Left hindlimb (tissue), 1 donor: Measurements from ENCODE around the gene ZNF205.
"Not testable (repeated sequence)": the region's sequence is repeated elsewhere in the genome, so short reads cannot be mapped to it uniquely, and the experiment has no call there.

Experiments used
- DNase-seq: peaks from one replicate; pipeline ENCODE4 v3.0.0-alpha.2; 2018

The ZNF205 gene

DNA sequence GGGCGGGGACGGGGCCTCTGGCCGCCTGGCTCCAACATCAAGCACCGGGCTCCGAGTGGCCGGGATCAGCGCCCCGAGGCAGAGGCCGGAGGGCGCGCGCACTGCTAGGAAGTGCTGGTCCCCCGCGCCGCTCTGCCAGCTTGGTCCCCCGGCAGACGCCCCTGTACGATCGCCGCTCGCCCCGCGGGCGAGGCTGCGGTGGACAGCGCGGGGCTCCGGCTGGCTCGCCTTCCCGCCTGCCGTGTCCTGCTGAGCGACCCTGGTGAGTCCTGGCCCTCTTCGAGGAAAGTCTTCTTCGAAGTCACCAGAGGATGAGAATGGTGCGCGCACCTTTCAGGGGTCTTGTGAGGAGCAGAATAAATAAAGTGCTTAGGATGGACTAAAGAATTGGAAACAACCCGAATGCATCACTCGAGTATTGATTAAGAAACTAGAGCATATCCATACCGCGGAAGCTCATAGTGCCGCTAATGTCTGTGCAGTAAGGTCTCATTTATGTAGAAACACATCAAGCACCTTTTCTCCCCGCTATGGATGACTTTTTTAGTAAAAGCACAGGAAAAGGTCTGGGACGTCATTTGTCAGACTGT, 22.8 kb downstream of the ZNF205 start:
- DNase-seq, result no peak

DNA sequence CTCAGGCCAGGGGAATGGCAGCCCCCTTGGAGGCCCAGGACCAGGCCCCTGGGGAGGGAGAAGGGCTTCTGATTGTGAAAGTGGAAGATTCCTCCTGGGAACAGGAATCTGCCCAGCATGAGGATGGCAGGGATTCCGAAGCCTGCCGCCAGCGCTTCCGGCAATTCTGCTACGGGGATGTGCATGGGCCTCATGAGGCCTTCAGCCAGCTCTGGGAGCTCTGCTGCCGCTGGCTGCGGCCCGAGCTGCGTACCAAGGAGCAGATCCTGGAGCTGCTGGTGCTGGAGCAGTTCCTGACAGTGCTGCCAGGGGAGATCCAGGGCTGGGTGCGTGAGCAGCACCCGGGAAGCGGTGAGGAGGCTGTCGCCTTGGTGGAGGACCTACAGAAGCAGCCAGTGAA, 24.9 kb downstream of the ZNF205 start:
- DNase-seq, result no peak

DNA sequence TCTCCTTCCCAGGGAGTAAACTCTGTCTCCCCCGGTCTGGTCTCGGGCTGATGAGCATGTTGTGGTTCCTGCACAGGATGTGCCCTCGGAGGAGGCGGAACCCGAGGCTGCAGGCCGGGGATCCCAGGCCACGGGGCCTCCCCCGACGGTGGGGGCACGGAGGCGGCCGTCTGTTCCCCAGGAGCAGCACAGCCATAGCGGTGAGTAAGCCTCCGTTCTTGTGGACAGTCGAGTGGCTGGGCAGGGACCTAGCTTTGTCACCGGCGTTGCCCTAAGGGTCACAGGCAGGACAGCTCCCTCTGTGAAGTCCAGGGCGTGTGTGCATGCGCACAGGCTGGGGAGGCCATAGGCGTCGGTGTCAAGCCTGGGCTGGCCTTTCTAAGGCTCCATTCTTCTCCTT, 26.0 kb downstream of the ZNF205 start:
- no peak for DNase-seq

DNA sequence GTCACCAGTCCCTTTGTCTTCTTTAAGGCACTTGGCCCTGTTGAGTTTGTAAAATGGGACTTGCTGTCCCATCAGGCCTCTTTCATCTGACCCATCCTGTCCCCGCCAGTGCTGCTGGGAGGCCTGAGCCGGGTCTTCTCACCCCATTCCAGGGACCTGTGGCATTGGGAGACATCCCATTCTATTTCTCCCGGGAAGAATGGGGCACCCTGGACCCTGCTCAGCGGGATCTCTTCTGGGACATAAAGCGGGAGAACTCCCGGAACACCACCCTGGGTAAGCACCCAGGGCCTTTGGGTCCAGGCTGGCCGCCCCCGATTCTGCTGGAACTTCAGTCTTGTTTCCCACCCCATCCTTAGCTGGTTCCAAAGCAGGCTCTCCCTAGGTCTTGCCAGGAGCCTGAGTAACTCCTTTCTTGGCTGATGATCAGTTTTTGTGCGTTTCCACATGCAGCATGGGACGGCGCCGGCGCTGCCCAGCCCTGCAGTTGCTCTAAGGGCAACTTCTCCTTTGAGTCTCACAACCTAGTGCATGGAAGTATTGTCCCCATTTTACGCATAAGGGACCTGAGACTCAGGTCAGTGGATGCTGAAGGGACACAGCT, 26.5 kb downstream of the ZNF205 start:
- no peak for DNase-seq

DNA sequence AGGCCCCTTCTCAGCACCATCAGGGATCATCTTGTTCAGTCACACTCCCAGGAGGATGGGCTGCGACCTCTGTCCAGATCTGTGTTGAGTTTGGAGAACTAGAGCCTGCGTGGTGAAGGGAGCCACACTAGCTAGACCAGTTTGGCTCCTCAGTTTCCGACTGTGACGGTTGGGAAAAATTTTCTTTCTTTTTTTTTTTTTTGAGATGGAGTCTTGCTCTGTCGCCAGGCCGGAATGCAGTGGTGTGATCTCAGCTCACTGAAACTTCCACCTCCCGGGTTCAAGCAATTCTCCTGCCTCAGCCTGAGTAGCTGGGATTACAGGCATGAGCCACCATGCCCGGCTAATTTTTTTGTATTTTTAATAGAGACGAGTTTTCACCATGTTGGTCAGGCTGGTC, 27.2 kb downstream of the ZNF205 start:
- DNase-seq, result not testable (repeated sequence)

DNA sequence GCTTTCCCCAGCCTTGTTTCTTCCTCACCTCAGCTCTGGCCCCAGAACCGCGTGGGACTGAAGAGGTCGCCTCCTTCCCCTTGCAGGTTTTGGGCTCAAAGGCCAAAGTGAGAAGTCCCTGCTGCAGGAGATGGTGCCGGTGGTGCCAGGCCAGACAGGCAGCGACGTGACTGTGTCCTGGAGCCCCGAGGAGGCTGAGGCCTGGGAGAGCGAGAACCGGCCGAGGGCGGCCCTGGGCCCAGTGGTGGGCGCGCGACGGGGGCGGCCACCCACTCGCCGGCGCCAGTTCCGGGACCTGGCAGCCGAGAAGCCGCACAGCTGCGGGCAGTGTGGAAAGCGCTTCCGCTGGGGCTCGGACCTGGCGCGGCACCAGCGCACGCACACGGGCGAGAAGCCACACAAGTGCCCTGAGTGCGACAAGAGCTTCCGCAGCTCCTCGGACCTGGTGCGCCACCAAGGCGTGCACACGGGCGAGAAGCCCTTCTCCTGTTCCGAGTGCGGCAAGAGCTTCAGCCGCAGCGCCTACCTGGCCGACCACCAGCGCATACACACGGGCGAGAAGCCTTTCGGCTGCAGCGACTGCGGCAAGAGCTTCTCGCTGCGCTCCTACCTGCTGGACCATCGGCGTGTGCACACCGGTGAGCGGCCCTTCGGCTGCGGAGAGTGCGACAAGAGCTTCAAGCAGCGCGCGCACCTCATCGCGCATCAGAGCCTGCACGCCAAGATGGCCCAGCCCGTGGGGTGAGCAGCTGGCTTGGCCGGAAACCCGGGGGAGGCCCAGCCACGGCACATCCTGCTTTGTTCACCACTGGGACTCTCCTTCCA, 28.4 kb downstream of the ZNF205 start:
- no peak for DNase-seq

DNA sequence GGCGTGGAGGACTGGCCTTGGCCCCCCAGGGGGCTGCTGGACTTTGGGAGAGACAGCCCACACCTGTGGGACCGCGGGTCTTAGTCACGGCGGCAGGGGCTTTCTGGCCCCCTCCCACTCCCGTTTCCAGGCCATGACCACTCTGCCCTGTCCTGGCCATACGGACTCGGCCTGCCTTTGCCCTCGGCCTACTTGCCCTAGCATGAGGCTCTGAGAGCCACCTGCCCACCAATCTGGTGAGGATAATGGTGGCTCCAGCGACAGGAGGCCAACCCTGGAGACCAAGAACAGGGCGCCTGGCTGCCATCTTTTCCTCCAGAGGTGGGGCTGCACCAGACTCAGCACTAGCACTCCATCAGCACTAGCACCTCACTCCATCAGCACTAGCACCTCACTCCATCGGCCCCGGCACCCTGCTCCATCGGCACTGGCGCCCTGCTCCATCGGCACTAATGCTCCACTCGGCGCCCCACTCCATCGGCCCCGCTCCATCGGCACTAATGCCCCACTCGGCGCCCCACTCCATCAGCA, 29.5 kb downstream of the ZNF205 start:
- DNase-seq, result no peak

DNA sequence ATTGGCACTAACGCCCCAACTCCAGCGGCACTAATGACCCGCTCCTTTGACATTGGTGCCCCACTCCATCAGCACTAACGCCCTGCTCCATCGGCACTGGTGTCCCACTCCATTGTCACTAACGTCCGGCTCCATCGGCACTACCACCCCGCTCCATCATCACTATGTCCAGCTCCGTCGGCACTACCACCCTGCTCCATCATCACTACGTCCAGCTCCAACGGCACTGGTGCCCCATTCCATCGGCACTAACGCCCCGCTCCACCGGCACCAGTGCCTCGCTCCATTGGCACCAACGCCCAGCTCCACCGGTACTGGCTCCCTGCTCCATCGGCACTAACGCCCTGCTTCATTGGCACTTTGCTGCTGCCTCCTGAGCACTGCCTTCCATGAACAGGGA, 29.9 kb downstream of the ZNF205 start:
- DNase-seq, result no peak

DNA sequence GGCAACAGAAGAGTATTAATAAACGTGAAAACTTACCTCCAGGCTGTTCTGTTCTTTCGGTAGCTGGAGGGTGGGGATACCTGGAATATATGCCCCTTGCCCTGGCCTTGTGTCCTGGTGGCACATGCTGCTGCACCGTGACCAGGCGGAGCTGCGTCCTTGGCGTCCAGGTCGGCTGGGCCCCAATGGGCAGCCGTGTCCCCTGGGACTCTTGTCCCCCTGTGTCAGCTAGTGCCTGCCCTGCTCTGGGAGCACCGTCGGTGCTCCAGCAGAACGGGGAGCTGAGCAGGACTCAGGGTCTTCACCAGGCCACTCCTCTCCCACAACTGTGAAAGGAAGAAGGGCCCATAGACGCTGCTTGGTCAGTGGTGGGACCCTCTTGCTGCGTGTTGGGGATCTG, 30.4 kb downstream of the ZNF205 start:
- DNase-seq, result no peak

DNA sequence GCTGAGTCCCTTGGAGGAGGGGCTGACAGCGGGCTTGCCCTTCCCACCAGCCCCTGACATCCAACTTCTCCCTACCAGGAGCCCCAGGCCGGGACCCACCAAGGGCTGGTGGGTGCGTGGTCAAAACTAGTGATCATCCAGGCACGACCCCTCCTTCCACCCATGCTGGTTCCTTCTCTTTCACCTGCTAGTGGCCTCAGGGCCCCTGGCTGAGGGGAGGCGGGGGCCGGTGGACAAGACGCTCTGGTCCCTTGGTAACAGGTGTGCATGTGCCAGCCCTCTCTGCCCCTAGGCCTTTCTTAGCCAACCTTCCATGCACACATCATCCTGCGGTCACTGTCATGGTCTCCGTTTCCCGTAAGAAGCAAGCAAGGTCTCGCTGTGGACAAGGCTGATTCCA, 30.8 kb downstream of the ZNF205 start:
- DNase-seq, result no peak

DNA sequence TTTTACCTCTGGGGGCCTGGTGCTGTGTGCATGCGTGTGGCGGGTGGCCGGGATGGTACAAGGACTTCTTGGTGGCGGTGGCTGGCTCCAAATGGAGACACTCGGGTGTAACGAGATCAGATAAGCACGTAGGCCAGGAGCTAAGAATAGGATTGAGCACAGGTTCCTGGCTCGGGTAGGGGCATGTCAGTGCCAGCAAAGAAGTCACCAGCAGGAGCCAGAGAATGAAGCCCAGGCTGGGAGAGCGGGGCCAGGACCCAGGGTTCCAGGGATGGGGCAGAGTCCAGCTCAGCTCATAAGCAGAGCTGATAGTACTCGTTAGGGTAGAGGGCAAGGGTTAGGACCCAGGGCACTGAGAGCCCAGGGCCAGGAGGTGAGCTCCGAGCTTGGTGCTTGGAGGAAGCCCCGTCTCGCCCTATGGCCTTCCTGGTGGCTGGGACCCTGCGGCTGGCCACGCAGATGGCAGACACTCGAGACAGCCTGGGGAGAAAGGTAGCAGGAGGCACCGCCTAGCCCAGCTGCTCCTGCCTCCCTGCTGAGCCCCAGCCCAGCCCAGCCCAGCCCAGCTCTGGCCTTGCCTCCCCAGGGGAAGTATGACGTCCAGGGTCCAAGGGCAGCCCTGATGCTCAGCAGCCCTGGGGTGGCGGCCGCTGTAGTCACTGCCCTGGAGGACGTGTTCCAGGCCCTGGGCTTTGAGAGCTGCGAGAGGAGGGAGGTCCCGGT, 31.4 kb downstream of the ZNF205 start:
- no peak for DNase-seq

DNA sequence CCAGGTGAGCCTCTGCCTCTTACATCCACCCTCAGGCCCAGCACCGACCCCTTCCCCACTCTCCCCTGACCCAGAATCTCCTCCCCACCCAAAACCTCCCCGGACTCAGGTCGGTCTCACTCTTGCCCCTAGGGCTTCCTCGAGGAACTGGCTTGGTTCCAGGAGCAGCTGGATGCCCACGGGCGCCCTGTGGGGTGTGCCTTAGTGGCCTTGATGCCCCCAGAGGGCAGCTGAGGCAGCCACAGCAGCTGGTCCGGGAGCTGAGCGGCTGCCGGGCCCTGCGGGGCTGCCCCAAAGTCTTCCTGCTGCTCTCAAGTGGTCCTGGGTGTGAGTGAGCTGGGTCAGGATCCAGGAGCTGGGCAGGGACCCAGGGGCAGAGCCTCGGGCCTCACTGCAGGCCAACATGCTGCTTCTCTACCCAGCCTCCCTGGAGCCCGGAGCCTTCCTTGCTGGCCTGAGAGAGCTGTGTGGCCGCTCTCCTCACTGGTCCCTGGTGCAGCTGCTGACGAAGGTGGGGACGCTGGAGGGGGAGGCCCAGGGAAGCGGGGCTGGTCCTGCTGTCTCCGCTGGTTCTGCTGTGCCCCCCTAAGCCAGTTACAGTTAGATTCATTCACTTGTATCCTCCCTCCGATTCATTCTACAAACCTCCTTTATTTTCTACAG, 32.1 kb downstream of the ZNF205 start:
- DNase-seq, result no peak

DNA sequence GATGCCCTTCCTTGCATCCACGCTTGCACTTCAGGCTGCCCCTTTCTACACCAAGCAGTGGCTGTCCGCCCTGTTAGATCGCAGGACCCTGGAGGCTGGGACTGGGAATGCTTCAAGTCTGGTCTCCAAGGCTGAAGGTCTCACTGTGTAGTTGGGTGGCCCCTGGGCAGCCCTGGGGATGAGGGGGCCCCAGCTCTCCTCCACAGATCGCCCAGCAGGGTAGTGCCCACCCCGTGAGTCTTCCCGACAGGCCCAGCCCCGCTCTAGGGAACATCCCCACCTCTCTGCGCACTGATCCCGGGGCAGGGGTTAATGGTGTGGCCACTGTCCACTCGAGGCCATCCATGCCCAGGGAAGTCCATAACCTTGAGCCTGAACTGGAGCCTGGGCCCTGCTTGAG, 32.8 kb downstream of the ZNF205 start:
- DNase-seq, result no peak

DNA sequence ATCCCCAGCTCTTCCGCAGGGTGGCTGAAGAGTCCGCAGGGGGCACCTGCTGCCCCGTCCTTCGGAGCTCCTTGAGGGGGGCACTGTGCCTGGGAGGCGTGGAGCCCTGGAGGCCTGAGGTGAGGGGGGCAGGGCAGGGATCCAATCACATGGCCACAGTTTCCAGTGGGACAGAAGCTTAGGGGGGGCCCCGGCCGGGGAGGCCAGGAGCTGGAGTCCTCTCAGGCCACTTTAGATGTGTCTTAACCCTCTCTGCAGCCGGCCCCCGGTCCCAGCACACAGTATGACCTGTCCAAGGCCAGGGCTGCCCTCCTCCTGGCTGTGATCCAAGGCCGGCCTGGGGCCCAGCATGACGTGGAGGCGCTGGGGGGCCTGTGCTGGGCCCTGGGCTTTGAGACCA, 33.3 kb downstream of the ZNF205 start:
- no peak for DNase-seq

DNA sequence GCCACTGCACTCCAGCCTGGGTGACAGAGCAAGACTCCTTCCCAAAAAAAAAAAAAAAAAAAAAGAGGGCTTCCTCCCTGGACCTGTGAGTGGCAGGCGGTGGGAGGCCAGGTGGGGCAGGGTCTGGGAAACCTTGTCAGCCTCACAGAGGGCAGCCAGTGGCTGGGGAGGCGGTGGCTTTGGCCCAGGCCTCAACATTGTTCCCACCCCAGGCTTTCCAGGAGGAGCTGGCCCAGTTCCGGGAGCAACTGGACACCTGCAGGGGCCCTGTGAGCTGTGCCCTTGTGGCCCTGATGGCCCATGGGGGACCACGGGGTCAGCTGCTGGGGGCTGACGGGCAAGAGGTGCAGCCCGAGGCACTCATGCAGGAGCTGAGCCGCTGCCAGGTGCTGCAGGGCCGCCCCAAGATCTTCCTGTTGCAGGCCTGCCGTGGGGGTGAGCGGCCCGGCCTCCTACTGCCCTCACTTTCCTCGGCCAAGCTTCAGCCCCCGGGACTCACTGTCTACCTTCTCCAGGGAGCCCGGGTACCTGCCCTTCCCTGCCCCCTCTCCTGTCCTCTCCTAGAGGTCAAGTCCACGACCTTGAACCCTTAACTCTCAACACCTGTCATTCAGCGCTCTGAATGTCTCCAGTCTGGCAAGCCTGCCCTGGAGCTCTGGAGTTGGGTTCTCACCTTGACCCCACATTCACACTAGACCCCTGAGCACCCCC, 34.8 kb downstream of the ZNF205 start:
- DNase-seq, result no peak

DNA sequence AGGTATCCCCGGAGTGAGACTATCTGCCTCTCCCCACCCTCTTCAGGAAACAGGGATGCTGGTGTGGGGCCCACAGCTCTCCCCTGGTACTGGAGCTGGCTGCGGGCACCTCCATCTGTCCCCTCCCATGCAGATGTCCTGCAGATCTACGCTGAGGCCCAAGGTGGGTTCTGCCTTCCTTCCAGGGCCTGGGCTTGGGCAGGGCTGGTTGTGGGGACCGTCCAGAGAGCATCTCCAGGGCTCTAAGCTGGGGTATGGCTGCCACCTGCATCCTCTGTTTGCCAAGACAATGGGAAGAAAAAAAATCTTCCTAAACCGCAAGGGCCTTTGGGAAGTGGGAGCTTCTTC, 35.3 kb downstream of the ZNF205 start:
- DNase-seq, result no peak

DNA sequence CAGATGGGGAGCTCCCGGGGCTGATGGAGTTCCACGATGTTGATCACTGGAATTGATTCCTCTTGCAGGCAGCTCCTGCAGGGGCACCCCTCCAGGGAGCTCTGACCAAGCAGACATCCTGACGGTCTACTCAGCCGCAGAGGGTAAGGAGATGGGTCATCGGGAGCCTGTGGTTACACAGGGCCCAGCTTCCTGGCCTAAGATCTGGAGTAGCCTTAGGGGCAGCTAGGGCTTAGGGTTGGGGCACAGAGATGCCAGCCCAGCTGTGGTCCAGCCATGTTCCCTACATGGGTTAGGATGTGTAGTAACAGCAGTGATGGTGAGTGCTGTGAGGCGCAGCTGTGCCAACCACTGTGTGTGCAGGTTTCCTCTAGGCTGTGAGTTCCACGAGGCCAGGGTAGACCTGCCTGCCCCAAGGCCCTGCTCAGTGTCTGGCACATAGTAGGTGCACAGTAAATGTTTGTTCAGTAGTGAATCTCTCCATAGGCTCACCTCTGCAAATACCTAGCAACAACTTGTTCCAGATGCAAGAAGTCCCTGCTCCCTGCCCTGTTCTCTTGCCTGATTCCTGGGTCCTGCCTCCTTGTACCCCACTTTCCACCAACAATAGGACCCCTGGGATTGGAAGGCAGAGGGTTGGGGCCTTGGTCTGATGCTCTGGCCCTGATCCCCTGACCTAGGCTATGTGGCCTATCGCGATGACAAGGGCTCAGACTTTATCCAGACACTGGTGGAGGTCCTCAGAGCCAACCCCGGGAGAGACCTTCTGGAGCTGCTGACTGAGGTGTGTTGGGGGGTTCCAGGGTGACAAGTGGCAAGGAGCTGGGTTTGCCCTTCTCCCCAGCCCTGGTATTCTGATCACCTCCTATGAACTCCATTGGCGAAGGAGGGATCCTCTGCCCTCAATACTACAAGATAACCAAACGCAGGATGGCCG, 36.1 kb downstream of the ZNF205 start:
- no peak for DNase-seq

DNA sequence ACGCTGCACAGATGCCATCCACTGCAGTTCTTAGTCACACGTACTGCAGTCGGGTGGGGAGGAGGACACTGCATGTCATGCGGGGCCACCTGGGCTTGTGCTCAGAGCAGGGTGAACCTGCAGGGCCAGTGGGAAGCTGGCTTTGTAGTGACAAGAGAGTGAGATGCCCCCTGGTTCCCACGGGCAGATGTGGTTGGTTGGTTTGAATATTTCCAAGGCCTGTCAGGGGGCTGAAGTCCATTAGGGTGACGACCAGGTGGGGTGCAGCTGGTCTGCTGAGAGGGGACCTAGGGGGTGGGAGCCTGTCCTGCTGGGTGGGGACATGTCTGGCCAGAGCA, 36.8 kb downstream of the ZNF205 start:
- no peak for DNase-seq

DNA sequence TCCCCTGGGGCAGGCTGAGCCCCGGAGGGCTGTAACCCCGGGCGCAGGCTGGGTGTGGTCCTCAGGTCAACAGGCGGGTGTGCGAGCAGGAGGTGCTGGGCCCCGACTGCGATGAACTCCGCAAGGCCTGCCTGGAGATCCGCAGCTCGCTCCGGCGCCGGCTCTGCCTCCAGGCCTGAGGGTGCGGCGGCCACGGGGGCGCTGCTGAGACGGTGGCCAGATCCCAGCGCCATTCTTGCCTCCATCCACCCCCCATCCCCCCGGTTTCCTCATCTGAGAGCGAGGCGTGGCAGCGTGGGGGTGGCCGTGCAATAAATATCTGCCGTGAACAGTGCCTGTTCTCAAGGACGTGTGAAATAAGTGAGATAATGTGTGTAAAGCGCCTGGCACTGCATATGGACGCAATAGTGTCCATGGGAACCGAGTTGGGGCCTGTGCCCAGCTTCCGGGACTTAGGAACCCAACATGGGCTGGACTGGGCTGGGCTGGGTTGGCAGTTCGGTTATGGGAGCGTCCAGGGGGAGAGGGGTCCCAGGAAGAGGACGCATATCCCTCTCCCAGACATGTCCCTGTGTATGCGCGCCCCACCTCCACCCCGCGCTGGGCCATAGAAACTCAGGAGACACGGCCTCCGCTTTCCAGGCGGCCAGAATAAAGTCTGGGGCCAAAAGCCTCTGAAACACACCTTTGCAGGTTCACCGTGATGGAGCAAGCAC, 37.4 kb downstream of the ZNF205 start:
- DNase-seq, result peak; percentile 77
